Measurements from ENCODE around the gene DCAF15.

DCAF15 gene

GRCh38 chr19:13929340-13929739 is 23.0 kb upstream of the DCAF15 start:
- no peak for TF ChIP-seq CTCF (IDR thresholded peaks at IDR 0.05)
- Mint-ChIP-seq H3K4me3 (no peak overlapping the region), H3K27ac (no peak overlapping the region), H3K4me1 (peaks cover 8% of the 10 kb centered on the region), H3K27me3 (ENCODE audit: low read depth, poor library complexity) (no peaks in the 10 kb centered on the region), H3K36me3 (ENCODE audit: low read depth) (peaks cover 27% of the 10 kb centered on the region), H3K9me3 (no peaks in the 10 kb centered on the region)
- no peak for DNase-seq

DNA sequence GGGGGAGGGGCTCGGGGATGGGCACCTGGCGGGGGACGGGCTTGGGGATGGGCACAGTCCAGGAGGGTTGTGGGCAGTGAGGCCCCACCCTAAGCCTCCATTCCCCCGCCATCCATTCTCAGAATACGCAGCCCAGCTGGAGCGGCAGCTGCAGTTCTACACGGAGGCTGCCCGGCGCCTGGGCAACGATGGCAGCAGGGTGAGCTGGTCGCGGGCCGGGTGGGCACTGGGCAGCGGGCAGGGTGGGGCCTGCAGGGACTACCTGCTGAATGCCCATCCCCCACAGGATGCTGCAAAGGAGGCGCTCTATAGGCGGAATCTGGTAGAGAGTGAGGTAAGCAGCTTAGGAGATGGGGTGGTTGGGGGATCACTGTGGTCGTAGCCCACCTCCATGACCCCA is 22.4 kb upstream of the DCAF15 start:
- H3K27ac Mint-ChIP-seq, result no peak overlapping the region
- no peaks in the 10 kb centered on the region for H3K9me3 Mint-ChIP-seq
- no peak overlapping the region for H3K4me3 Mint-ChIP-seq
- H3K27me3 Mint-ChIP-seq (ENCODE audit: low read depth, poor library complexity), result no peaks in the 10 kb centered on the region
- no peak for TF ChIP-seq CTCF (IDR thresholded peaks at IDR 0.05)
- H3K4me1 Mint-ChIP-seq, result peaks cover 15% of the 10 kb centered on the region
- peaks cover 23% of the 10 kb centered on the region for H3K36me3 Mint-ChIP-seq (ENCODE audit: low read depth)
- no peak for DNase-seq

DNA sequence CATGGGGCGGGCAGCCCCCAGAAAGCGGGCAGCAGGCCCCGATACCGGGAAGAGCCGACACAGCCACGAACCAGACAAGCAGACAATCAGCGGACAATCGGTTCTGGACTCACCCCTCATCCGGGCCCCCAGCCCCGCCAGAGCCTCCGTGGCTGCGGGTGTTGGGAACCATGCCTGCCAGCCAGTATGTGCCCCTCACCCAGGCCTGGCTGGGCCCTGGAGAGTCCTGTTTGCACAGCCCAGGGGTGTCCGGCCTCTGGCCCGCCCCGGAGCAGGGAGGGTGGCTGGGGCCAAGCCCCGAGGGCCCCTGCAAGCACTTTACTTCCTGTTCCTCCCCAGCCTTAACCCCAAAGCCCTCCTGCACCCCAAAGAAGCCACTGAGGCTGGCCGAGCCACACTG is 21.9 kb upstream of the DCAF15 start:
- no peaks in the 10 kb centered on the region for H3K9me3 Mint-ChIP-seq
- H3K27me3 Mint-ChIP-seq (ENCODE audit: low read depth, poor library complexity), result peaks cover 3% of the 10 kb centered on the region
- no peak for DNase-seq
- peaks cover 19% of the 10 kb centered on the region for H3K4me1 Mint-ChIP-seq
- H3K4me3 Mint-ChIP-seq, result no peak overlapping the region
- H3K36me3 Mint-ChIP-seq (ENCODE audit: low read depth), result peaks cover 19% of the 10 kb centered on the region
- TF ChIP-seq CTCF (IDR thresholded peaks at IDR 0.05), result no peak
- no peak overlapping the region for H3K27ac Mint-ChIP-seq

DNA sequence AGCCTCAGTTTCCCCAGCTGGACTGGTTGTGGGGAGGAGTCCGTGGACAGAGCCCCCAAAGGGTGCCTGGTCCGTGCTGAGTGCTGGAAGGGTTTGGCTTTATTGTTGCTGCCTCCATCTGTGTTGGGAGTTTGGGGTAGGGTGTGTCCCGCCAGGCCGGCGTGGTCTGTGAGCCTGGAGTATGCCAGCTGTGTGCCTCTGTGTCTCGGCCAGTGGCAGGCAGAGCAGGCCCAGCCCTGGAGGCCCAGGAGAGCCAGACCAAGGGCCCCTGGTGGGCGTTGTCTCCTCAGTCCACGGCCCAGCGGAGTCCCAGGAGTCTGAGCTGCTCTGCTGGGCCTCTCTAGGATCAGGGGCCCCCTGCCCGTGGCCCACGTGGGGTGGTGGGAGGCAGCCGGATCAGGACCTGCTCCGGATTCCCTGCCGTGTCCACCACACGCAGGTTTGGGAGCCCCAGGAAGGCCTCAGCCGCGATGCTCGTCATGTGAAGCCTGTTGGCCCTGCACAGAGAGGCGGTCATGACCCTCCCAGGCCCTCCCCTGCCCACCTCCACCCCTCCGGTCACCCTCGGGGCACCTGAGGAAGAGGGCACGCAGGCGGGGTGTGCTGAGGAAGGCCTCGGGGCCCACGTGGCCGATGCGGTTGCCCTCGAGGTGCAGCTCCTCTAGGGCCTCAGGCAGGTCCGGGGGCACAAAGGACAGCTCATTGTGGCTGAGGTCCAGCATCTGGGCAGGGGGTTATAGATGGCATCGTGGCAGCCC is 20.7 kb upstream of the DCAF15 start:
- TF ChIP-seq CTCF (IDR thresholded peaks at IDR 0.05), result no peak
- Mint-ChIP-seq H3K36me3 (ENCODE audit: low read depth) (peaks cover 16% of the 10 kb centered on the region), H3K4me3 (no peak overlapping the region), H3K4me1 (peaks cover 29% of the 10 kb centered on the region), H3K27ac (no peak overlapping the region), H3K27me3 (ENCODE audit: low read depth, poor library complexity) (peaks cover 6% of the 10 kb centered on the region), H3K9me3 (no peaks in the 10 kb centered on the region)
- no peak for DNase-seq

DNA sequence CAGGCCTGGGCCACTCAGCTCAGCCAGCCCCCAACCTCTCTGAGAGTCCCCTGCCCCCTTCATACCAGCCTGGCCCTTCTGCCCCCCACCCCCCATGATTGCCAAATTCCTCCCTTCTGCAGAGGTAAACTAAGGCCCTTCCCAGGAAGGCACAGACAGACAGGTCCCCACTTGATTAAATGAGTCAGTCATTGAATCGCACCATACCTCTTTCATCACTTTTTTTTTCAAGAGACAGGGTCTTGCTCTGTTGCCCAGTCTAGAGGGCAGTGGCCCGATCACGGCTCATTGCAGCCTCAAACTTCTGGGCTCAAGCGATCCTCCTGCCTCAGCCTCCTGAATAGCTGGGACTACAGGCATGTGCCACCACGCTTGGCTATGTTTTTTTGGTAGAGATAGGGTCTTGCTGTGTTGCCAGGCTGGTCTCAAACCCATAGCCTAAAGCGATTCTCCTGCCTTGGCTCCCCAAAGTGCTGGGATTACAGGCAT is 20.1 kb upstream of the DCAF15 start:
- no peak for TF ChIP-seq CTCF (IDR thresholded peaks at IDR 0.05)

DNA sequence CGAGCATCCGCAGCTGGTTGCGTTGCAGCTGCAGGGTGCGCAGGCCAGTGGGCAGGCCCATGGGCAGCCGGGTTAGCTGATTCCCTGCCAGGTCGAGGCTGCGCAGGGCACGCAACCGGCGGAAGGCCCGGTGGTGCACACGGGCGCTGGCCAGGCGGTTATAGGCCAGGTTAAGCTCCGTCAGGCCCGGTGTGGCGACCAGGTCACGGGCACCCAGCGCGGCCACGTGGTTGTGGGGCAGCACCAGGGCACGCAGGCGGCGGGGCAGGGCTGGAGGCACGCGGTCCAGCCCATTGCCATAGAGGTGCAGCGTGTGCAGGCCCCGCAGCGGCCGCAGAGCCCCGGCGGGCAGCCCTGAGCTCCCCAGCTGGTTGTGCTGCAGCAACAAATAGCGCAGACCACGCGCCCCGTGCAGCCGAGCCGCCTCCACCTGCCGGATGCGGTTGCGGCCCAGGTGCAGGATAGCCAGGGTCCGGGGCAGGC is 19.4 kb upstream of the DCAF15 start:
- Mint-ChIP-seq H3K9me3 (no peaks in the 10 kb centered on the region), H3K4me1 (peaks cover 35% of the 10 kb centered on the region), H3K27me3 (ENCODE audit: low read depth, poor library complexity) (peaks cover 12% of the 10 kb centered on the region), H3K4me3 (no peak overlapping the region), H3K27ac (no peak overlapping the region), H3K36me3 (ENCODE audit: low read depth) (peaks cover 7% of the 10 kb centered on the region)
- no peak for TF ChIP-seq CTCF (IDR thresholded peaks at IDR 0.05)
- no peak for DNase-seq

More for the DNA sequence above, 20.1 kb upstream of the DCAF15 start:
- peaks cover 10% of the 10 kb centered on the region for H3K36me3 Mint-ChIP-seq (ENCODE audit: low read depth)
- peaks cover 6% of the 10 kb centered on the region for H3K27me3 Mint-ChIP-seq (ENCODE audit: low read depth, poor library complexity)
- no peak overlapping the region for H3K4me3 Mint-ChIP-seq
- H3K4me1 Mint-ChIP-seq, result peaks cover 30% of the 10 kb centered on the region
- no peaks in the 10 kb centered on the region for H3K9me3 Mint-ChIP-seq
- no peak for DNase-seq
- H3K27ac Mint-ChIP-seq, result no peak overlapping the region

Data from nephron progenitor cell (in vitro differentiated cells).